Hematopoietic multipotent progenitor cell treated with erythropoietin and hydrocortisone succinate and interleukin-3 and kit ligand, for 4 days (in vitro differentiated cells): Measurements from ENCODE around the gene PEX5L.
"Not testable (repeated sequence)": the region's sequence is repeated elsewhere in the genome, so short reads cannot be mapped to it uniquely, and the experiment has no call there.

ENCODE experiments used
- DNase-seq: peaks from one replicate; pipeline ENCODE4 v3.0.0-alpha.2; 2015

PEX5L gene

GRCh38 chr3:179829401-179829800 lies 207.3 kb downstream of the PEX5L start:
- no peak for DNase-seq

GRCh38 chr3:179828738-179829137 lies 208.0 kb downstream of the PEX5L start:
- no peak for DNase-seq

- no peak for DNase-seq
These were observed 210.5 kb downstream of the PEX5L start for GRCh38 chr3:179826247-179826637.

- no peak for DNase-seq
These were observed 211.1 kb downstream of the PEX5L start for GRCh38 chr3:179825527-179826246.

GRCh38 chr3:179822296-179822695 lies 214.4 kb downstream of the PEX5L start:
- no peak for DNase-seq

- DNase-seq, result no peak
These were observed 217.4 kb downstream of the PEX5L start for GRCh38 chr3:179819379-179819778.

- DNase-seq, result no peak
These were observed 224.7 kb downstream of the PEX5L start for GRCh38 chr3:179812096-179812382.

GRCh38 chr3:179811321-179812095 lies 225.2 kb downstream of the PEX5L start:
- peak; percentile 78 for DNase-seq

GRCh38 chr3:179809639-179810038 lies 227.1 kb downstream of the PEX5L start:
- DNase-seq, result no peak

- no peak for DNase-seq
These were observed 229.1 kb downstream of the PEX5L start for GRCh38 chr3:179807588-179807987.

GRCh38 chr3:179806177-179806576 lies 230.6 kb downstream of the PEX5L start:
- DNase-seq, result no peak

GRCh38 chr3:179801856-179802255 lies 234.9 kb downstream of the PEX5L start:
- no peak for DNase-seq

GRCh38 chr3:179801263-179801662 lies 235.5 kb downstream of the PEX5L start:
- peak; percentile 6 for DNase-seq

GRCh38 chr3:179797192-179797591 lies 239.5 kb downstream of the PEX5L start:
- DNase-seq, result no peak

- no peak for DNase-seq
These were observed 240.3 kb downstream of the PEX5L start for GRCh38 chr3:179796421-179796820.

GRCh38 chr3:179794355-179794754 lies 242.4 kb downstream of the PEX5L start:
- DNase-seq, result no peak

- no peak for DNase-seq
These were observed 244.9 kb downstream of the PEX5L start for GRCh38 chr3:179791793-179792192.

GRCh38 chr3:179788996-179789395 lies 247.7 kb downstream of the PEX5L start:
- no peak for DNase-seq

GRCh38 chr3:179782841-179783240 lies 253.9 kb downstream of the PEX5L start:
- DNase-seq, result not testable (repeated sequence)

- no peak for DNase-seq
These were observed 261.2 kb downstream of the PEX5L start for GRCh38 chr3:179775416-179776122.

- no peak for DNase-seq
These were observed 264.4 kb downstream of the PEX5L start for GRCh38 chr3:179772297-179772696.

- no peak for DNase-seq
These were observed 264.9 kb downstream of the PEX5L start for GRCh38 chr3:179771797-179772196.

GRCh38 chr3:179769411-179770247 lies 267.1 kb downstream of the PEX5L start:
- peak; percentile 35 for DNase-seq
